ENCODE results near the gene KIAA0319L.

Gene KIAA0319L

DNA sequence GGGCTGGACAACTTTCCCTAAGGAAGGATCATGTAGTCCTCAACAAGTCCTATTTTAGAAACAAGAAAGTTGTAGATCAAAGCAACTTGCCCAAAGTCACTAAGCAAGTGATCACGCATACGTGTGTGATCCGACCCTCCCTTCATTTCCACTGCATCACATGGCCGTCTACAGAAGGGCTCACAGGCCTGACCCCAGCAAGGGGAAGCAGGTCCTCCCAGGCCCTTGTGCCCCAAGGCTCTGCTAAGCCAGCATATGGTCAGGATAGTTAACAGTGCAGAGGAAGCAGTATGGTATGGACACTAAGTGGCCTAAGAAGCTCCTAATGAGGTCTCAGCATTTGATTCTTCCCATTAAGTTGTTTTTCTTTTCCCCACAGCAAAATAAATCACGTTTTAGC, 40.7 kb upstream of the KIAA0319L start:
- no peak for DNase-seq (ENCODE audit: low read depth, low spot score)
- TF ChIP-seq POLR2AphosphoS5 (IDR thresholded peaks at IDR 0.05; ENCODE audit: borderline replicate concordance, low read depth, low read length) = no peak
- no peak for TF ChIP-seq FOXP2 (optimal IDR thresholded peaks at IDR 0.05; ENCODE audit: control extremely low read depth, extremely low read length, insufficient read depth)
- peaks cover 25% of the 10 kb centered on the region for H3K36me3 ChIP-seq (ENCODE audit: insufficient read depth, low read length)

DNA sequence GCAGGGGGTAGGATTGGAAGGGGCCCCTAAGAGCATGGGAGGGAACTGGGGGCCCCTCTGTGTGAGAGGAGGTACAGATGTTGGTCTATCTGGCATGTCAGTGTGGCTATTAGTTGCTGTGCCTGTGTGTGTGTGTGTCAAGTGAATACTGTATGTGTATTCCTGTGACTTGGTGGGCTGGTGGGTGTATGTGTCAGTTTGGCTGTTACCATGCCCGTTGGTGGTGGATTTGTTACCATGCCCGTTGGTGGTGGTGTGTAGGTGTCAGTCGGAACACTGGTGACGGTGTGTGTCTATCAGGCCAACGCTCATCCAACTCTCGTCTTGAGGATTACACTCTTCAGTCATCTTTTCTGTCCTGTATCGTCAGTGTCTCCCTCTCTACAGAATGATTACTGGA, 38.5 kb upstream of the KIAA0319L start:
- Histone ChIP-seq H3K4me3 (no peak overlapping the region), H3K9ac (ENCODE audit: insufficient read length) (no peak overlapping the region), H3K9me3 (ENCODE audit: low read depth, low read length) (no peaks in the 10 kb centered on the region), H3K36me3 (ENCODE audit: insufficient read depth, low read length) (peaks cover 6% of the 10 kb centered on the region; the same call in 1 of the 2 replicates), H3K27ac (no peak overlapping the region)
- TF ChIP-seq FOXP2 (optimal IDR thresholded peaks at IDR 0.05; ENCODE audit: control extremely low read depth, extremely low read length, insufficient read depth) (no peak), EZH2 (IDR thresholded peaks at IDR 0.05) (no peak), POLR2AphosphoS5 (IDR thresholded peaks at IDR 0.05; ENCODE audit: borderline replicate concordance, low read depth, low read length) (no peak; the same call in 1 of the 2 replicates)
- DNase-seq (ENCODE audit: low read depth, low spot score) = no peak

More for the DNA sequence above, 40.7 kb upstream of the KIAA0319L start:
- no peaks in the 10 kb centered on the region for H3K9me3 ChIP-seq (ENCODE audit: low read depth, low read length)
- H3K9ac ChIP-seq (ENCODE audit: insufficient read length) = no peak overlapping the region
- H3K27ac ChIP-seq = peak overlapping the region; percentile 30; the same call in 1 of the 2 replicates
- H3K4me3 ChIP-seq = no peak overlapping the region

DNA sequence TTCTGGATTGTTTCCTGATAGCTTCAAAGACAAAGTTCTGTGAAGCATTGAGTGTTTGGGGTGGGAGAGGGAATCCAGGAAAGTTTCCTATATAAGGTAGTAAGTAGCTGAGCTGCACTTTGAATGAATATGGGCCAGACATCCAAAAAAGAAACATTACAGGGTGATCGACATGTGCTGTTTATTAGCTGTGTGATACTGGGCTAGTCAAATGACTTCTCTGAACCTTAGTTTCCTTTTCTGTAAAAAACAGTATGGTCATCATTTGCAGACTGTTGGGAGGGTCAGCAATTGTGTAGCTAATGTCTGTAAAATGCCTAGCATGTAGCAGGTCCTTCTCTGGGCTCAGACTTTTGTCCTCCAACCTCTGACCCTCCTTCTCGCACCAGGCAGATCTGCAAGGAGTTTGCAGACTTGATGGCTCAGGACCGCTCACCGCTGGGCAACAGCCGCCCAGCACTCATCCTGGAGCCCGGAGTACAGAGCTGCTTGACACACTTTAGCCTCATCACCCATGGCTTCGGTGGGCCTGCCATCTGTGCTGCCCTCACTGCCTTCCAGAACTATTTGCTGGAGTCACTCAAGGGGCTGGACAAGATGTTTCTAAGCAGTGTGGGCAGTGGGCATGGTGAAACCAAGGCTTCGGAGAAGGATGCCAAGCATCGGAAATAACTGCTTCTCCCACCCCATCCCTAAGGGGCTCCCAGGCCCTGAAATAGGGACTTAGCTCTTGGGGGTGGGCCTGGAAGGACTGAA, 37.0 kb upstream of the KIAA0319L start:
- H3K27ac ChIP-seq = no peak overlapping the region
- no peak overlapping the region for H3K4me3 ChIP-seq
- no peaks in the 10 kb centered on the region for H3K36me3 ChIP-seq (ENCODE audit: insufficient read depth, low read length)
- TF ChIP-seq EZH2 (IDR thresholded peaks at IDR 0.05) = no peak
- no peak for TF ChIP-seq POLR2AphosphoS5 (IDR thresholded peaks at IDR 0.05; ENCODE audit: borderline replicate concordance, low read depth, low read length)
- TF ChIP-seq FOXP2 (optimal IDR thresholded peaks at IDR 0.05; ENCODE audit: control extremely low read depth, extremely low read length, insufficient read depth) = no peak
- no peak overlapping the region for H3K9ac ChIP-seq (ENCODE audit: insufficient read length)
- no peak for DNase-seq (ENCODE audit: low read depth, low spot score)
- no peaks in the 10 kb centered on the region for H3K9me3 ChIP-seq (ENCODE audit: low read depth, low read length)

DNA sequence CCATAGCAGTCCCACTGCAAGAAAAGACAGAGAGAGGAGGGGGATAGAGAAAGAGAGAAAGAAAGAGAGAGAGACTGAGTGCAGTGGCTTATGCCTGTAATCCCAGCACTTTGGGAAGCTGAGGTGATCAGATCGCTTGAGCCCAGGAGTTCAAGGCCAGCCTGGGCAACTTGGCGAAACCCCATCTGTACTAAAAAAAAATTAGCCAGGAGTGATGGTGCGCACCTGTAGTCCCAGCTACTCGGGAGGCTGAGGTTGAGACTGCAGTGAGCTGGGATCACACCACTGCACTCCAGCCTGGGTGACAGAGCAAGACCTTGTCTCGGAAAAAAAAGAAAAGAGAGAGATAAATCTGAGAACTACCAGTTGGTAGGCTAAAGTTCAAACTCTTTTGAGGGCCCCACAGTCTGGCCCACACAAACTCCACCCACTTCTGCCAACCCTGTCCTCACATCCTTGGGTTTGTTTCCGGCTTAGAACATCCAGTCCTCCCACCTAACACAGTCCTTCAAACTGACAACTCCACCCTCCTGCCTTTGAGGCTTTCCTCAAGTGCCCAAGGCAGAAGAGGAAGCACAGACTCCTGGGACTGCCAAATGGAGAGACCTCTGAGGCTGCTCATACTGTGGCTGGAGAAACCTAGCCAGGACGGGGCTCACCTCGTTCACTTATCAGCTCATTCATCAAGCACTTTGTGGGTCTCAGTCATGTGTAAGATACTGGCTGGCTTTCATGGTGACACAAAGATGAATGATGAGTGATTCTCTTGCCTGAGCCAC, 36.0 kb upstream of the KIAA0319L start:
- no peak overlapping the region for H3K4me3 ChIP-seq
- no peaks in the 10 kb centered on the region for H3K36me3 ChIP-seq (ENCODE audit: insufficient read depth, low read length)
- TF ChIP-seq FOXP2 (optimal IDR thresholded peaks at IDR 0.05; ENCODE audit: control extremely low read depth, extremely low read length, insufficient read depth) = no peak
- TF ChIP-seq EZH2 (IDR thresholded peaks at IDR 0.05) = no peak
- TF ChIP-seq POLR2AphosphoS5 (IDR thresholded peaks at IDR 0.05; ENCODE audit: borderline replicate concordance, low read depth, low read length) = peak; percentile 32; the same call in 1 of the 2 replicates
- H3K9me3 ChIP-seq (ENCODE audit: low read depth, low read length) = no peaks in the 10 kb centered on the region
- no peak overlapping the region for H3K27ac ChIP-seq
- no peak for DNase-seq (ENCODE audit: low read depth, low spot score)
- no peak overlapping the region for H3K9ac ChIP-seq (ENCODE audit: insufficient read length)

DNA sequence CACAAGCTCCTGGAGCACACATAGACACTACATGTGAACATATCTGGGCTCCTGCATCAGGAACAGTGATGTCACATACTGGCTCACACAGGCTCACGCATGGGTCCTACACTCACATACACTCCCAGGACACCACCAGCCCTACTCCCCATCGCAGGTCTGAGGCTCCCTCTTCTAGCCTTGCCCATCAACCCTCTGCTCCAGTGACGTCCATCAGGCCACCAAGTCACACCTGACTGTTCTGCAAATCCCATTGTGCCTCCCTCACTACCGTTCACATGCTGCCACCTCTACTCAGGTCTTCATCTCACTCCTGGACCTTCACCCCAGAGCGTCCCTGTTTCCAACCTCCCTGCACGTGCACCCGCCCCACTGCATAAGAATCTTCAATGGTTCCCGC, 34.0 kb upstream of the KIAA0319L start:
- TF ChIP-seq EZH2 (IDR thresholded peaks at IDR 0.05) (no peak), POLR2AphosphoS5 (IDR thresholded peaks at IDR 0.05; ENCODE audit: borderline replicate concordance, low read depth, low read length) (no peak), FOXP2 (optimal IDR thresholded peaks at IDR 0.05; ENCODE audit: control extremely low read depth, extremely low read length, insufficient read depth) (no peak)
- no peak overlapping the region for H3K4me3 ChIP-seq
- no peak for DNase-seq (ENCODE audit: low read depth, low spot score)
- H3K27ac ChIP-seq = no peak overlapping the region
- no peaks in the 10 kb centered on the region for H3K36me3 ChIP-seq (ENCODE audit: insufficient read depth, low read length)
- no peak overlapping the region for H3K9ac ChIP-seq (ENCODE audit: insufficient read length)
- no peaks in the 10 kb centered on the region for H3K9me3 ChIP-seq (ENCODE audit: low read depth, low read length)

DNA sequence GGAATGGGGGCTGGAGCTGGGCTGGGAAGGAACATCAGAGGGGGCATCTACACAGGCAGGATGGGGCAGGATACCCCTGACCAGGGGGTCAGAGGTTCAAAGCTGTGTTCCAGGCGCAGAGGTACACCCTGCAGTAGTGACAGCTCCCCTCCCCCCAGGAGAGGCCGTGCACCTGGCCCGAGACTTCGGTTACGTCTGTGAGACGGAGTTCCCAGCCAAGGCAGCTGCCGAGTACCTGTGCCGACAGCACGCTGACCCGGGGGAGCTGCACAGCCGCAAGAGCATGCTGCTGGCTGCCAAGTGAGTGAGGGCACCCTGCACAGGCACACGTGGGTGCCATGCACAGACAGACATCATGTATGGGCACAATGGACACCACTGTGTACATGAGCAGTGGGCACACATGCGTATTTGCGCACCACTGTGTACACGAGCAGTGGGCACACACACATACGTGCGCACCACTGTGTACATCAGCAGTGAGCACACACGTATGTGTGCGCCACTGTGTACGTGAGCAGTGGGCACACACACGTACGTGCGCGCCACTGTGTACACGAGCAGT, 33.4 kb upstream of the KIAA0319L start:
- Histone ChIP-seq H3K9ac (ENCODE audit: insufficient read length) (no peak overlapping the region), H3K36me3 (ENCODE audit: insufficient read depth, low read length) (no peaks in the 10 kb centered on the region), H3K9me3 (ENCODE audit: low read depth, low read length) (no peaks in the 10 kb centered on the region), H3K27ac (no peak overlapping the region), H3K4me3 (no peak overlapping the region)
- no peak for DNase-seq (ENCODE audit: low read depth, low spot score)
- TF ChIP-seq EZH2 (IDR thresholded peaks at IDR 0.05) (no peak), FOXP2 (optimal IDR thresholded peaks at IDR 0.05; ENCODE audit: control extremely low read depth, extremely low read length, insufficient read depth) (no peak), POLR2AphosphoS5 (IDR thresholded peaks at IDR 0.05; ENCODE audit: borderline replicate concordance, low read depth, low read length) (no peak)

DNA sequence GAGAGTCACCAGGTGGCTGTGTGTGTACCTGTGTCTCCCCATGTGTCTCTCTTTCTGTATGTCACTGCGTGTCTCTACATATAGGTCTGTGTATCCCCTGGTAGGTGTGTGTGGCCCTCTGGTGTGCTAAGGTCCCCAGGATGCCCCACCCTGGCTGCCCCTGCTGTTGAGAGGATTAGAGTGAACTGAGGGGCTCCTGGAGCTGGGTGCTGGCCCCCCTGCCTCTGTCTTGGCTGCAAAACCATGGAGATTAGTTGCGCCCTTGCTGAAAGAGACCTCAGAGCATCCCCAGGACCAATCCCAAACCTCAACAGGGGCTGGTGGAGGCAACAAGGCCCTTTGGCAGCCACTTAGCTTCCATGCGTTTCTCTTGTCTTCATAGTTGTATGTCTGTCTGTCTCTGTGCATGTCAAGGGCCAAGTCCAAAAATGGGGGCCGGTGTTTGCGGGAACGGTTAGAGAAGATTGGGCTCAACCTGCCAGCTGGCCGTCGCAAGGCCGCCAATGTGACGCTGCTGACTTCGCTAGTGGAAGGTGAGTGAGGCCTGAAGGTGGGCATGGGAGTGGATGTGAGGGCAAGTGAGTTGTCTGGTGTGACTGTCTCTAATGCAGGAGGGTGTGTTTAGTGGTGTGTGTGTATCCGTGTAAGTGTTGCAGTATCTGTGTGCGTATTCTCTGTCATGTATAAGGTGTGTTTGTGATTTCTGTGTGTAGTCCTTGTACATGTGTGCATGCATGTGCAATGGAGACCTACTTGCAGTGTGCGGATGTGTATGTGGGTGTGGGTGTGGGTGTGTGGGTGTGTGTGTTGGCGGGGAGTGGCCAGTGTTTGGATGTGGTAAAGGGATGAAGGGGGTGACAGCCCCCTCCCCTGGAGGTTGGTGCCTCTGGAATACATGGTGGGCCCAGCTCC, 32.6 kb upstream of the KIAA0319L start:
- no peak overlapping the region for H3K9ac ChIP-seq (ENCODE audit: insufficient read length)
- H3K27ac ChIP-seq = no peak overlapping the region
- no peak for TF ChIP-seq EZH2 (IDR thresholded peaks at IDR 0.05)
- no peak for TF ChIP-seq FOXP2 (optimal IDR thresholded peaks at IDR 0.05; ENCODE audit: control extremely low read depth, extremely low read length, insufficient read depth)
- TF ChIP-seq POLR2AphosphoS5 (IDR thresholded peaks at IDR 0.05; ENCODE audit: borderline replicate concordance, low read depth, low read length) = no peak
- no peak overlapping the region for H3K4me3 ChIP-seq
- DNase-seq (ENCODE audit: low read depth, low spot score) = no peak
- no peaks in the 10 kb centered on the region for H3K36me3 ChIP-seq (ENCODE audit: insufficient read depth, low read length)
- H3K9me3 ChIP-seq (ENCODE audit: low read depth, low read length) = no peaks in the 10 kb centered on the region
